WTC11 (cell line): ENCODE results near the gene KCNJ6.

Experiments
- ZNF416 ChIP-seq: fragments of 250-450 bp; sonication (Bioruptor Pico); IDR thresholded peaks from 2 replicates; pipeline ENCODE4 v1.9.0; 2021; ENCODE audit warnings: mild to moderate bottlenecking, inconsistent platforms
- TF ChIP-seq, protein P1 (sequence below): fragments of 250-450 bp; sonication (Bioruptor Pico); IDR thresholded peaks from 2 replicates; pipeline ENCODE4 v1.9.0; 2021; ENCODE audit warnings: mild to moderate bottlenecking
- TF ChIP-seq, protein P2 (sequence below): sonication (generic); formaldehyde crosslinking; IDR thresholded peaks from 2 replicates; pipeline ENCODE4 v1.8.1; 2023; ENCODE audit warnings: mild to moderate bottlenecking, missing genetic modification reagents, moderate library complexity
- TF ChIP-seq, protein P3 (sequence below): sonication (generic); formaldehyde crosslinking; IDR thresholded peaks from 2 replicates; pipeline ENCODE4 v1.8.0; 2022; ENCODE audit warnings: mild to moderate bottlenecking, missing genetic modification reagents
- TF ChIP-seq, protein P4 (sequence below): fragments of 200-600 bp; IDR thresholded peaks from 2 replicates; pipeline ENCODE4 v1.8.0; 2022; ENCODE audit warnings: antibody characterized with exemption

DNA sequence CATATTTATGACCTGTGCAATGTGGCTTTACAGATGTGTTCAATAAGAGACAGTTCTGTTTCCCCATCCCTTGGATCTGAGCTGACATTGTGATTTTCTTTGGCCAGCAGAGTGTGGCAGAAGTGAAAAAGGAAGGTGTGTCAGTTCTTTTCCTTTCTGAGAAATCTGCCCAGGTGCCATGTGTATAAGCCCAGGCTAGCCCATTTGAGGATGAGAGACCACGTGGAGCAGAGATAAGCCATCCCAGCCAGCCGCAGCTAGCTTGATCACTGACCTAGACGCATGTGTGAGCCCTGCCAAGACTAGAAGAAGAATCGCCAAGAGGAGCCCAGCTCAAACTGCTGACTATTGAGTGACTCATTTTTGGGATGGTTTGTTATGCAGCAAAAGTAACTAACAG, 127.8 kb downstream of the KCNJ6 start:
- TF ChIP-seq ZNF416 (CRISPR knock-in tag): no peak
- TF ChIP-seq, protein P1, sequence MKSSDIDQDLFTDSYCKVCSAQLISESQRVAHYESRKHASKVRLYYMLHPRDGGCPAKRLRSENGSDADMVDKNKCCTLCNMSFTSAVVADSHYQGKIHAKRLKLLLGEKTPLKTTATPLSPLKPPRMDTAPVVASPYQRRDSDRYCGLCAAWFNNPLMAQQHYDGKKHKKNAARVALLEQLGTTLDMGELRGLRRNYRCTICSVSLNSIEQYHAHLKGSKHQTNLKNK (CRISPR knock-in tag): no peak
- TF ChIP-seq, protein P2, sequence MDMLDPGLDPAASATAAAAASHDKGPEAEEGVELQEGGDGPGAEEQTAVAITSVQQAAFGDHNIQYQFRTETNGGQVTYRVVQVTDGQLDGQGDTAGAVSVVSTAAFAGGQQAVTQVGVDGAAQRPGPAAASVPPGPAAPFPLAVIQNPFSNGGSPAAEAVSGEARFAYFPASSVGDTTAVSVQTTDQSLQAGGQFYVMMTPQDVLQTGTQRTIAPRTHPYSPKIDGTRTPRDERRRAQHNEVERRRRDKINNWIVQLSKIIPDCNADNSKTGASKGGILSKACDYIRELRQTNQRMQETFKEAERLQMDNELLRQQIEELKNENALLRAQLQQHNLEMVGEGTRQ: no peak
- TF ChIP-seq, protein P3, sequence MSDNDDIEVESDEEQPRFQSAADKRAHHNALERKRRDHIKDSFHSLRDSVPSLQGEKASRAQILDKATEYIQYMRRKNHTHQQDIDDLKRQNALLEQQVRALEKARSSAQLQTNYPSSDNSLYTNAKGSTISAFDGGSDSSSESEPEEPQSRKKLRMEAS: no peak
- TF ChIP-seq, protein P4, sequence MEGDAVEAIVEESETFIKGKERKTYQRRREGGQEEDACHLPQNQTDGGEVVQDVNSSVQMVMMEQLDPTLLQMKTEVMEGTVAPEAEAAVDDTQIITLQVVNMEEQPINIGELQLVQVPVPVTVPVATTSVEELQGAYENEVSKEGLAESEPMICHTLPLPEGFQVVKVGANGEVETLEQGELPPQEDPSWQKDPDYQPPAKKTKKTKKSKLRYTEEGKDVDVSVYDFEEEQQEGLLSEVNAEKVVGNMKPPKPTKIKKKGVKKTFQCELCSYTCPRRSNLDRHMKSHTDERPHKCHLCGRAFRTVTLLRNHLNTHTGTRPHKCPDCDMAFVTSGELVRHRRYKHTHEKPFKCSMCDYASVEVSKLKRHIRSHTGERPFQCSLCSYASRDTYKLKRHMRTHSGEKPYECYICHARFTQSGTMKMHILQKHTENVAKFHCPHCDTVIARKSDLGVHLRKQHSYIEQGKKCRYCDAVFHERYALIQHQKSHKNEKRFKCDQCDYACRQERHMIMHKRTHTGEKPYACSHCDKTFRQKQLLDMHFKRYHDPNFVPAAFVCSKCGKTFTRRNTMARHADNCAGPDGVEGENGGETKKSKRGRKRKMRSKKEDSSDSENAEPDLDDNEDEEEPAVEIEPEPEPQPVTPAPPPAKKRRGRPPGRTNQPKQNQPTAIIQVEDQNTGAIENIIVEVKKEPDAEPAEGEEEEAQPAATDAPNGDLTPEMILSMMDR: no peak
